Colonic mucosa (tissue), 4 donors: Measurements from ENCODE around the gene TRPM3. TPM values are rescaled to one million over a fixed set of nuclear protein-coding genes. Genes with fewer than 3 reads are reported as not detected.

Experiments
- DNase-seq: peaks from one replicate; pipeline ENCODE4 v3.0.0-alpha.2; 2020
- H3K27ac ChIP-seq: fragments of 200-600 bp; one replicate; pipeline ENCODE4 v1.8.0; 2021
- H3K27me3 ChIP-seq: fragments of 200-600 bp; one replicate; pipeline ENCODE4 v1.8.0; 2021
- H3K36me3 ChIP-seq: fragments of 200-600 bp; one replicate; pipeline ENCODE4 v1.8.0; 2021
- H3K4me1 ChIP-seq: fragments of 200-600 bp; one replicate; pipeline ENCODE4 v1.8.0; 2021; ENCODE audit warnings: mild to moderate bottlenecking
- H3K4me3 ChIP-seq: fragments of 200-600 bp; one replicate; pipeline ENCODE4 v1.8.0; 2021
- H3K9ac ChIP-seq, 2 donors: one replicate each; pipeline ENCODE4 v1.7.0; 2013; ENCODE audit warnings: control low read depth in 2 of 2, low read depth in 2 of 2, low read length in 2 of 2
- H3K9me3 ChIP-seq: fragments of 200-600 bp; one replicate; pipeline ENCODE4 v1.8.0; 2021
- CTCF ChIP-seq: fragments of 200-600 bp; IDR thresholded peaks from one replicate; pipeline ENCODE4 v1.8.0; 2022; ENCODE audit warnings: antibody characterized with exemption, mild to moderate bottlenecking
- intact Hi-C: fragments of 100-400 bp; cut with DNase I; formaldehyde crosslinking; loops from one replicate; pipeline ENCODE4 v1.14.1; 2022
- total RNA-seq, 2 donors: library from RNA; stranded (reverse); fragmentation: NEBNext Ultra II Directional in 1 of 2; extraction: Animal tissue kit (Norgen Biotek cat#: 25700) in 1 of 2; gene quantifications; one replicate each; pipeline ENCODE4 v1.2.1, GENCODE V29; 2021
- donor health status: healthy.
- donor health status: DM: no; HTN: no; CAD: no.
- donor health status: DM: no; HTN: no; CAD: no.

Gene TRPM3
- total RNA-seq, 2 donors from 2014 or later, result 0.32 to 0.35 TPM

GRCh38 chr9:70578720-70579119 is 542.7 kb downstream of the TRPM3 start:
- DNase-seq, result no peak
- intact Hi-C loops, result no loop called here
- Histone ChIP-seq H3K4me3 (no peak overlapping the region), H3K9ac (no peak overlapping the region), H3K27me3 (no peaks in the 10 kb centered on the region), H3K27ac (no peak overlapping the region), H3K9me3 (no peaks in the 10 kb centered on the region), H3K36me3 (no peaks in the 10 kb centered on the region), H3K4me1 (no peaks in the 10 kb centered on the region)
- no peak for TF ChIP-seq CTCF

- intact Hi-C loops, result no loop called here
- no peaks in the 10 kb centered on the region for H3K36me3 ChIP-seq
- DNase-seq, result no peak
- no peaks in the 10 kb centered on the region for H3K4me1 ChIP-seq
- H3K4me3 ChIP-seq, result no peak overlapping the region
- no peaks in the 10 kb centered on the region for H3K27me3 ChIP-seq
- H3K9me3 ChIP-seq, result no peaks in the 10 kb centered on the region
- no peak overlapping the region for H3K27ac ChIP-seq
- TF ChIP-seq CTCF, result no peak
- no peak overlapping the region for H3K9ac ChIP-seq
These were observed 543.8 kb downstream of the TRPM3 start for GRCh38 chr9:70577671-70578070.

- intact Hi-C loops, result no loop called here
- Histone ChIP-seq H3K9ac (no peak overlapping the region), H3K4me1 (no peaks in the 10 kb centered on the region), H3K4me3 (no peak overlapping the region), H3K27me3 (no peaks in the 10 kb centered on the region), H3K27ac (no peak overlapping the region), H3K36me3 (no peaks in the 10 kb centered on the region), H3K9me3 (no peaks in the 10 kb centered on the region)
- DNase-seq, result no peak
- no peak for TF ChIP-seq CTCF
These were observed 545.3 kb downstream of the TRPM3 start for GRCh38 chr9:70576116-70576515.

DNA sequence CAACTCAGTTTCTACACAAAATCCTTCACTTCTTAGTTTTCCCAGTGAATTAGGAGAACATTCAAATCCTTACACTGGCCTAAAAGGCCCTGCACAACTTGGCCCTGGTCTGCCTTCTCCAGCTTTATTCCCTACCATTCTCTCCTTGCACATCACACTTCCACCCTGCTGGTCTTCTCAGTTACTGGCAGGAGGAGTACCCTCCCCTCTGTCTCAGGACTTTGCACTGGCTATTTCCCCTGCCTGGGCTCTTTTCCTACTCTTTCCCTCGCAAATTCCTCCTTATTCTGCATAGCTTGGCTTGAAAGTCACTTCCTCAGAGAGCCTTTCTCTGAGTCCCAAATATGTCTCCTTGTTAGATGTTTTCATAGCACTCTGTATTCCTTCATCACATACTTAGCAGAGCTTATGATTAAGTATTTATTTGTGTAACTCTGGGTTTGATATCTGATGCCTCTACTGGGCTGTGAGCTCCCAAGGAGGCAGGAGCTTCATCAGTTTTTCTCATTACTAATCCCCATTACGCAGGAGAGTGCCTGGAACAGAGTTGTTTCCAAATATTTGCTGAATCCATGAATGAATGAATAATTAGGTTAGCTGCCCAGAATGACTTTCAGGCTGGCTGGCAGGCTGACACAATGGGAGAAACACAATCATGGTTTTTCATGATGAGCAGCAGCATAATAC is 547.1 kb downstream of the TRPM3 start:
- DNase-seq, result no peak
- Histone ChIP-seq H3K36me3 (no peaks in the 10 kb centered on the region), H3K9me3 (no peaks in the 10 kb centered on the region), H3K4me1 (no peaks in the 10 kb centered on the region), H3K4me3 (no peak overlapping the region), H3K27ac (no peak overlapping the region), H3K9ac (peak overlapping the region in 1 of 2 donors; percentile 14), H3K27me3 (no peaks in the 10 kb centered on the region)
- intact Hi-C loops, result no loop called here
- no peak for TF ChIP-seq CTCF

DNA sequence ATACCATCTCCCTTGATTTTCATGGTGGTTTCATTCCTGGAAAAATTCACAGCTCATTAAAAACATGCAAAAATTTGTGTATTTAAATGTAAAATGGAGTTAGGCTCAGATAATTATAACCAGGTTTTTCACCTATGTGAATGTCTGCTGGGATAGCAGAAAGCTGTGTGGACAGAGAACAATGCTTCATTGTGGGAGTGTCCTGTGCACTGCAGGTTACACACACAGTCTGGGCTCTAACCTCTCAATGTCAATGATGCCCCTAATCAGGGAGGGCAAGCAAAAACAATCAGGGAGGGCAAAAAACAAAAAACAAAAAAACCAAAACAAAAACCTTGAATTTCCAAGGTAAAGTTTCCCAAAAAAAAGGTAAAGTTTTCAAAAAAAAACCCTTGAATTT is 548.1 kb downstream of the TRPM3 start:
- Histone ChIP-seq H3K9me3 (no peaks in the 10 kb centered on the region), H3K27me3 (no peaks in the 10 kb centered on the region), H3K9ac (no peak overlapping the region), H3K27ac (no peak overlapping the region), H3K36me3 (no peaks in the 10 kb centered on the region), H3K4me1 (no peaks in the 10 kb centered on the region), H3K4me3 (no peak overlapping the region)
- intact Hi-C loops, result no loop called here
- no peak for TF ChIP-seq CTCF
- no peak for DNase-seq
